ENCODE results near the gene SPATA4. TPM values are rescaled to one million over a fixed set of nuclear protein-coding genes. Genes with fewer than 3 reads are reported as not detected.

The SPATA4 gene
- total RNA-seq, 3 donors from 2014 or later (not counting 1 experiment from before 2014, with no cell fraction given), result not detected

DNA sequence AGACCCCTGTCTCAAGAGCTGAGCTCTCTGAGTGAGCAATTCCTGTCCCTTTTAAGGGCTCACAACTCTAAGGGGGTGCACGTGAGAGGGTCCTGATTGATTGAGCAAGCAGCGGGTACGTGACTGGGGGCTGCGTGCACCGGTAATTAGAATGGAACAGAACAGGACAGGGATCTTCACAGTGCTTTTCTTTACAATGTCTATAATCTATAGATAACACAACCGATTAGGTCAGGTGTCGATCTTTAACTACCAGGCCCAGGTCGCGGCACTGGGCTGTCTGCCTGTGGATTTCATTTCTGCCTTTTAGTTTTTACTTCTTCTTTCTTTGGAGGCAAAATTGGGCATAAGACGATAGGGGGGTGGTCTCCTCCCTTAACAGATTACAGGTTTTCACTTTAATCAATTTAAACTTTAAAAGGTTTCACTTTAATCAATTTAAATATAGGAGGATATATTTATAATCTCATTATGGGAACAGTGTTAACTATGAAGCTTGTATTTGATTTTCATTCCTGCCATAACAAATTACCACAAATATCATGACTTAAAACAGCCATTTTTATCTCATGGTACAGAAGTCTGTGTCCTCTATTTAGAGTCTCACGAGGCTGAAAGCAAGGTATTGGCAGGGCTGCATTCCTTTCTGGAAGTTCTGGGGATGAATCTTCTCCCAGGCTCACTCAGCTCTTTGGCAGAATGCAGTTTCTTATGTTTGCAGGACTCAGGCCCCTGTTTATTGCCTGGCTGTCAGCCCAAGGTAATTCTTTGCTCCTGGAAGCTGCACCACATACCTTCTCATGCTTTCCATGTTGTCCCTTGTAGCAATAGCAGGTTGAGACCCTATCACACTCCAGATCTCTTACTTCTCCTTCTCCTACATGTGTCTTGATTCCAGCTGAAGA lies 5.2 kb downstream of the SPATA4 start:
- DNase-seq, result no peak
- TF ChIP-seq, protein P1, sequence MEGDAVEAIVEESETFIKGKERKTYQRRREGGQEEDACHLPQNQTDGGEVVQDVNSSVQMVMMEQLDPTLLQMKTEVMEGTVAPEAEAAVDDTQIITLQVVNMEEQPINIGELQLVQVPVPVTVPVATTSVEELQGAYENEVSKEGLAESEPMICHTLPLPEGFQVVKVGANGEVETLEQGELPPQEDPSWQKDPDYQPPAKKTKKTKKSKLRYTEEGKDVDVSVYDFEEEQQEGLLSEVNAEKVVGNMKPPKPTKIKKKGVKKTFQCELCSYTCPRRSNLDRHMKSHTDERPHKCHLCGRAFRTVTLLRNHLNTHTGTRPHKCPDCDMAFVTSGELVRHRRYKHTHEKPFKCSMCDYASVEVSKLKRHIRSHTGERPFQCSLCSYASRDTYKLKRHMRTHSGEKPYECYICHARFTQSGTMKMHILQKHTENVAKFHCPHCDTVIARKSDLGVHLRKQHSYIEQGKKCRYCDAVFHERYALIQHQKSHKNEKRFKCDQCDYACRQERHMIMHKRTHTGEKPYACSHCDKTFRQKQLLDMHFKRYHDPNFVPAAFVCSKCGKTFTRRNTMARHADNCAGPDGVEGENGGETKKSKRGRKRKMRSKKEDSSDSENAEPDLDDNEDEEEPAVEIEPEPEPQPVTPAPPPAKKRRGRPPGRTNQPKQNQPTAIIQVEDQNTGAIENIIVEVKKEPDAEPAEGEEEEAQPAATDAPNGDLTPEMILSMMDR (IDR thresholded peaks at IDR 0.05), result no peak
- Histone ChIP-seq H3K27ac (ENCODE audit: low read length) (no peak overlapping the region), H3K36me3 (ENCODE audit: control insufficient read depth, insufficient read depth, low read length) (no peaks in the 10 kb centered on the region), H3K27me3 (ENCODE audit: control insufficient read depth, insufficient read depth, low read length) (peaks cover 4% of the 10 kb centered on the region), H3K9me3 (ENCODE audit: control insufficient read depth, insufficient read depth, low read length) (no peaks in the 10 kb centered on the region), H3K4me3 (ENCODE audit: low read length) (no peak overlapping the region), H3K4me1 (ENCODE audit: control insufficient read depth, insufficient read depth, low read length) (peaks cover 4% of the 10 kb centered on the region)
- WGBS (ENCODE audit: insufficient coverage), result 85% methylated on average over 10 of the region's 11 CpGs
- Mint-ChIP-seq H3K36me3 (no peaks in the 10 kb centered on the region), H3K27ac (no peak overlapping the region), H3K4me1 (peaks cover under 1 to 2% of the 10 kb centered on the region in 2 donors), H3K4me3 (no peak overlapping the region), H3K27me3 (ENCODE audit: low read depth in 2 of 2) (peaks cover 28 to 29% of the 10 kb centered on the region in 2 donors), H3K9me3 (no peaks in the 10 kb centered on the region)
- no peak for ATAC-seq
- intact Hi-C loops (cut with micrococcal nuclease), result no loop called here

DNA sequence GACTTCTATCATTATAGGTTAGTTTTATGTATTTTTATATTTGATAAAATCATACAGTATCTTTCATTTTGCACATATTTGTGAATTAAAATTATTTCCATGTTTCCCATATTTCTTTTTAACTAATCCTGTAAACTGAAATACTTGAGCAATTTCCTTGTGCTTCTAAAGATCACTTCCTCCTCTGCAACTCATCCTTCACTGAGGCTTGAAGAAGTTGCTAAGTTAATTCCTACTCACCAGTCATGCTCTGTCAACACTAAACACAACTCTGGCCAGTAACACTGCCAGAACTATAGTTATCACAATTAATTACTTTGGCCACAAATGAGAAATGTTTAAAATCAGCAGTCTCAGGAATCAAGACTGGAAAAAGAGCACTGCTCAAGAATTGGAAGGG lies 6.7 kb downstream of the SPATA4 start:
- Histone ChIP-seq H3K27ac (ENCODE audit: low read length) (no peak overlapping the region), H3K4me3 (ENCODE audit: low read length) (no peak overlapping the region), H3K36me3 (ENCODE audit: control insufficient read depth, insufficient read depth, low read length) (no peaks in the 10 kb centered on the region), H3K27me3 (ENCODE audit: control insufficient read depth, insufficient read depth, low read length) (peaks cover 6% of the 10 kb centered on the region), H3K4me1 (ENCODE audit: control insufficient read depth, insufficient read depth, low read length) (no peaks in the 10 kb centered on the region), H3K9me3 (ENCODE audit: control insufficient read depth, insufficient read depth, low read length) (no peaks in the 10 kb centered on the region)
- H3K4me1 Mint-ChIP-seq, result no peaks in the 10 kb centered on the region
- DNase-seq, result no peak
- H3K9me3 Mint-ChIP-seq, result no peaks in the 10 kb centered on the region
- TF ChIP-seq, protein P1 (IDR thresholded peaks at IDR 0.05), result no peak
- intact Hi-C loops (cut with micrococcal nuclease), result no loop called here
- no peak for ATAC-seq
- no peaks in the 10 kb centered on the region for H3K36me3 Mint-ChIP-seq
- no peak overlapping the region for H3K27ac Mint-ChIP-seq
- H3K27me3 Mint-ChIP-seq (ENCODE audit: low read depth in 2 of 2), result peaks cover 31 to 37% of the 10 kb centered on the region in 2 donors
- no peak overlapping the region for H3K4me3 Mint-ChIP-seq

DNA sequence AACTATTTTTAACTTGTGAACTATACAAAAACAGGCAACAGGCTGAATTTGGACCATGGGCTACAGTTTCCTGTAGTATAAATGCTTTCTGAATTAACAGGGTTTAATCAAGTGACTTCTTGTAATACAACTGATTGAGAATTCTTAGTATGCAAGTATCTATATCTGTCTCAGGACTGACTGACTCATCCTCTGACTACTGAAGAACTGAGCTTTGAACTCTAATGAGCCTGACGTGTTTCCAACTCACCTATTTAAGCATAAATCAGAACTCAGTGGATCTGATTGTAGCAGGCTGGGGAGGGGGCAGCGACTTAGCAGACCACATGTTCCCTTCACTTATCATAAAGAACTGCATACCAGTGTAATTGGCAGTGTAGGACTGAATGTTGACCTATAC lies 7.8 kb downstream of the SPATA4 start:
- Histone ChIP-seq H3K27me3 (ENCODE audit: control insufficient read depth, insufficient read depth, low read length) (peaks cover 10% of the 10 kb centered on the region), H3K4me3 (ENCODE audit: low read length) (no peak overlapping the region), H3K27ac (ENCODE audit: low read length) (no peak overlapping the region), H3K36me3 (ENCODE audit: control insufficient read depth, insufficient read depth, low read length) (no peaks in the 10 kb centered on the region), H3K4me1 (ENCODE audit: control insufficient read depth, insufficient read depth, low read length) (no peaks in the 10 kb centered on the region), H3K9me3 (ENCODE audit: control insufficient read depth, insufficient read depth, low read length) (no peaks in the 10 kb centered on the region)
- no peak for DNase-seq
- intact Hi-C loops (cut with micrococcal nuclease), result no loop called here
- TF ChIP-seq, protein P1 (IDR thresholded peaks at IDR 0.05), result no peak
- Mint-ChIP-seq H3K27ac (no peak overlapping the region), H3K36me3 (no peaks in the 10 kb centered on the region), H3K4me3 (no peak overlapping the region), H3K4me1 (no peaks in the 10 kb centered on the region), H3K27me3 (ENCODE audit: low read depth in 2 of 2) (peaks cover 33 to 42% of the 10 kb centered on the region in 2 donors), H3K9me3 (no peaks in the 10 kb centered on the region)
- WGBS (ENCODE audit: insufficient coverage), result no CpG with 5 or more reads among the region's 2 CpGs
- ATAC-seq, result no peak

Data from natural killer cell (primary cell).